Inferior parietal cortex (tissue), 1 donor: Measurements from ENCODE around the gene ARHGAP44.

Source experiments
- DNase-seq: peaks from one replicate; pipeline ENCODE4 v3.0.0-alpha.2; 2016; ENCODE audit errors: extremely low spot score

The ARHGAP44 gene

GRCh38 chr17:12789481-12790248, at the start of gene ARHGAP44:
Gene ARHGAP44, plus strand, starts transcription at chr17:12789498. Its CDS starts 341 bp downstream, at chr17:12789839.
- DNase-seq = no peak

- no peak for DNase-seq
These were observed 49.8 kb upstream of the ARHGAP44 start for GRCh38 chr17:12739500-12739899.

- DNase-seq = no peak
These were observed 46.3 kb upstream of the ARHGAP44 start for GRCh38 chr17:12743046-12743445.

- DNase-seq = no peak
These were observed 45.0 kb upstream of the ARHGAP44 start for GRCh38 chr17:12744298-12744697.

- DNase-seq = no peak
These were observed 44.5 kb upstream of the ARHGAP44 start for GRCh38 chr17:12744786-12745185.

- DNase-seq = no peak
These were observed 43.8 kb upstream of the ARHGAP44 start for GRCh38 chr17:12745486-12745885.

GRCh38 chr17:12756786-12757185, 32.5 kb upstream of the ARHGAP44 start:
- DNase-seq = no peak

GRCh38 chr17:12759090-12759489, 30.2 kb upstream of the ARHGAP44 start:
- no peak for DNase-seq

- peak; percentile 41 for DNase-seq
These were observed 23.8 kb upstream of the ARHGAP44 start for GRCh38 chr17:12765548-12765947.

GRCh38 chr17:12768255-12768654, 21.0 kb upstream of the ARHGAP44 start:
- no peak for DNase-seq

- no peak for DNase-seq
These were observed 19.3 kb upstream of the ARHGAP44 start for GRCh38 chr17:12769981-12770380.

GRCh38 chr17:12773153-12773552, 16.1 kb upstream of the ARHGAP44 start:
- no peak for DNase-seq

- peak; percentile 49 for DNase-seq
These were observed 220 bp upstream of the ARHGAP44 start for GRCh38 chr17:12789075-12789480.

GRCh38 chr17:12790249-12791106, 1.2 kb downstream of the ARHGAP44 start:
- DNase-seq = no peak

- DNase-seq = no peak
These were observed 5.7 kb downstream of the ARHGAP44 start for GRCh38 chr17:12794919-12795532.

GRCh38 chr17:12800855-12801365, 11.6 kb downstream of the ARHGAP44 start:
- no peak for DNase-seq

- DNase-seq = no peak
These were observed 17.3 kb downstream of the ARHGAP44 start for GRCh38 chr17:12806630-12807029.

GRCh38 chr17:12808723-12809122, 19.4 kb downstream of the ARHGAP44 start:
- DNase-seq = no peak

GRCh38 chr17:12812877-12813276, 23.6 kb downstream of the ARHGAP44 start:
- no peak for DNase-seq

GRCh38 chr17:12813664-12814063, 24.4 kb downstream of the ARHGAP44 start:
- DNase-seq = no peak

GRCh38 chr17:12814718-12815117, 25.4 kb downstream of the ARHGAP44 start:
- no peak for DNase-seq

GRCh38 chr17:12815642-12816141, 26.4 kb downstream of the ARHGAP44 start:
- DNase-seq = no peak
